GM23338 (cell line): ENCODE results near the gene UBASH3A. TPM values are rescaled to one million over a fixed set of nuclear protein-coding genes. Genes with fewer than 3 reads are reported as not detected.

Experiments
- ATAC-seq: fragments of 200-7000 bp; cut with Tn5 transposase; 3 replicates; pipeline ENCODE4 v1.9.1; 2020
- DNase-seq: peaks from one replicate; pipeline ENCODE4 v3.0.0-alpha.2; 2015; ENCODE audit warnings: low spot score
- H2AFZ ChIP-seq: fragments of 200-600 bp; sonication (generic); 2 replicates; pipeline ENCODE4 v1.8.0; 2016; ENCODE audit warnings: antibody characterized with exemption, mild to moderate bottlenecking, moderate library complexity
- H3F3A ChIP-seq: fragments of 200-600 bp; sonication (generic); replicated peaks from 2 replicates; pipeline ENCODE4 v1.8.0; 2017; ENCODE audit warnings: antibody characterized with exemption, mixed run types, low read depth
- H3K27ac ChIP-seq: fragments of 200-600 bp; sonication (generic); 2 replicates; pipeline ENCODE4 v1.6.1; 2016; ENCODE audit warnings: low read depth
- H3K27me3 ChIP-seq: fragments of 200-600 bp; sonication (generic); 2 replicates; pipeline ENCODE4 v1.8.0; 2016; ENCODE audit warnings: mild to moderate bottlenecking, mixed run types, moderate library complexity; ENCODE audit not compliant: insufficient read depth
- H3K36me3 ChIP-seq: fragments of 200-600 bp; sonication (generic); 2 replicates; pipeline ENCODE4 v1.8.0; 2016; ENCODE audit warnings: mild to moderate bottlenecking; ENCODE audit not compliant: insufficient read depth
- H3K4me1 ChIP-seq: fragments of 200-600 bp; sonication (generic); 2 replicates; pipeline ENCODE4 v1.8.0; 2016; ENCODE audit warnings: mild to moderate bottlenecking, moderate library complexity; ENCODE audit not compliant: insufficient read depth
- H3K4me2 ChIP-seq: fragments of 200-600 bp; sonication (generic); 2 replicates; pipeline ENCODE4 v1.7.1; 2017; ENCODE audit warnings: mixed run types
- H3K4me3 ChIP-seq: fragments of 200-600 bp; sonication (generic); 2 replicates; pipeline ENCODE4 v1.6.1; 2016; ENCODE audit warnings: mixed run types
- H3K79me2 ChIP-seq: fragments of 200-600 bp; sonication (generic); replicated peaks from 2 replicates; pipeline ENCODE4 v1.8.0; 2017; ENCODE audit warnings: mild to moderate bottlenecking; ENCODE audit not compliant: insufficient read depth
- H3K9me2 ChIP-seq: fragments of 200-600 bp; sonication (generic); 2 replicates; pipeline ENCODE4 v1.8.0; 2017; ENCODE audit not compliant: insufficient read depth
- H4K20me1 ChIP-seq: fragments of 200-600 bp; sonication (generic); replicated peaks from 2 replicates; pipeline ENCODE4 v1.8.0; 2017; ENCODE audit warnings: mild to moderate bottlenecking; ENCODE audit not compliant: insufficient read depth
- H3K27ac Mint-ChIP-seq: 2 replicates; pipeline ENCODE4 v1.8.0; 2020; ENCODE audit warnings: inconsistent platforms, mild to moderate bottlenecking, moderate library complexity, mixed read lengths
- H3K27me3 Mint-ChIP-seq: 3 replicates; pipeline ENCODE4 v1.8.0; 2022; ENCODE audit warnings: low read depth, mild to moderate bottlenecking, moderate library complexity, mixed read lengths, inconsistent platforms; ENCODE audit not compliant: insufficient read depth, poor library complexity
- H3K36me3 Mint-ChIP-seq: 3 replicates; pipeline ENCODE4 v1.8.0; 2021; ENCODE audit warnings: low read depth, mild to moderate bottlenecking, inconsistent platforms, moderate library complexity, mixed read lengths
- H3K4me1 Mint-ChIP-seq: 3 replicates; pipeline ENCODE4 v1.8.0; 2020; ENCODE audit warnings: mild to moderate bottlenecking, inconsistent platforms, mixed read lengths
- H3K4me3 Mint-ChIP-seq: 3 replicates; pipeline ENCODE4 v1.8.0; 2021; ENCODE audit warnings: moderate library complexity, mild to moderate bottlenecking, inconsistent platforms, mixed read lengths
- H3K9me3 Mint-ChIP-seq: 3 replicates; pipeline ENCODE4 v1.8.0; 2020; ENCODE audit warnings: moderate library complexity, mild to moderate bottlenecking, inconsistent platforms, mixed read lengths
- CREB1 ChIP-seq: fragments of 250-450 bp; sonication (Bioruptor Pico); IDR thresholded peaks from 2 replicates; pipeline ENCODE4 v1.5.0; 2020; ENCODE audit warnings: low read depth, mild to moderate bottlenecking, moderate library complexity
- CTCF ChIP-seq, 2 experiments: fragments of 200-600 bp in 1 of 2; sonication (generic) in 1 of 2; conservative IDR thresholded peaks; 2 replicates each; pipeline versions ENCODE4 v1.5.1 to v1.6.1; 2016 to 2017; ENCODE audit warnings: antibody characterized with exemption in 2 of 2, low read depth in 2 of 2, mild to moderate bottlenecking in 2 of 2, moderate library complexity in 1 of 2
- ETS1 ChIP-seq: IDR thresholded peaks from 2 replicates; pipeline ENCODE4 v1.6.1; 2016; ENCODE audit warnings: antibody characterized with exemption
- EZH2 ChIP-seq: fragments of 200-600 bp; sonication (generic); IDR thresholded peaks from one replicate; pipeline ENCODE4 v1.8.0; 2017; ENCODE audit warnings: antibody characterized with exemption, mild to moderate bottlenecking, low read depth; ENCODE audit not compliant: unreplicated experiment
- EZH2phosphoT487 ChIP-seq: fragments of 200-600 bp; sonication (generic); IDR thresholded peaks from one replicate; pipeline ENCODE4 v1.8.1; 2018; ENCODE audit warnings: antibody characterized with exemption; ENCODE audit not compliant: unreplicated experiment
- JUNB ChIP-seq: IDR thresholded peaks from one replicate; pipeline ENCODE4 v1.6.1; 2016; ENCODE audit warnings: antibody characterized with exemption; ENCODE audit not compliant: unreplicated experiment
- NANOG ChIP-seq: IDR thresholded peaks from 2 replicates; pipeline ENCODE4 v1.6.1; 2016; ENCODE audit warnings: antibody characterized with exemption, borderline replicate concordance
- POLR2AphosphoS5 ChIP-seq: IDR thresholded peaks from 2 replicates; pipeline ENCODE4 v1.6.1; 2016; ENCODE audit warnings: antibody characterized with exemption, low read depth
- REST ChIP-seq: IDR thresholded peaks from one replicate; pipeline ENCODE4 v1.6.1; 2018; ENCODE audit warnings: antibody characterized with exemption; ENCODE audit not compliant: unreplicated experiment
- STAT1 ChIP-seq: IDR thresholded peaks from one replicate; pipeline ENCODE4 v1.6.1; 2016; ENCODE audit warnings: antibody characterized with exemption; ENCODE audit not compliant: unreplicated experiment
- ZNF114 ChIP-seq: fragments of 250-450 bp; sonication (Bioruptor Pico); IDR thresholded peaks from 2 replicates; pipeline ENCODE4 v1.5.0; 2020; ENCODE audit warnings: mild to moderate bottlenecking, moderate library complexity
- ZNF331 ChIP-seq: fragments of 250-450 bp; sonication (Bioruptor Pico); IDR thresholded peaks from 2 replicates; pipeline ENCODE4 v1.5.0; 2020; ENCODE audit warnings: low read depth, mild to moderate bottlenecking, moderate library complexity
- ZNF462 ChIP-seq: fragments of 250-450 bp; sonication (Bioruptor Pico); IDR thresholded peaks from 2 replicates; pipeline ENCODE4 v1.5.0; 2020; ENCODE audit warnings: mild to moderate bottlenecking, moderate library complexity
- polyA plus RNA-seq: library from polyadenylated mRNA; unstranded; fragments of >200 nt; fragmentation: Nextera tagmentation; extraction: Ambion mirVana; gene quantifications from 2 replicates; pipeline ENCODE4 v1.2.1, GENCODE V29; 2016
- total RNA-seq: library from RNA; depleted of rRNA; stranded (reverse); fragments of >200 nt; shearing (Covaris generic); gene quantifications from 2 replicates; pipeline ENCODE4 v1.2.3, GENCODE V29; 2014

Gene UBASH3A
- total and polyA plus RNA-seq, 2 experiments from 2014 or later: not detected

- Histone ChIP-seq H3K27me3 (no peaks in the 10 kb centered on the region), H2AFZ (no peak overlapping the region), H4K20me1 (no peaks in the 10 kb centered on the region), H3F3A (no peaks in the 10 kb centered on the region), H3K79me2 (no peaks in the 10 kb centered on the region), H3K36me3 (no peaks in the 10 kb centered on the region), H3K4me2 (no peak overlapping the region), H3K27ac (no peak overlapping the region), H3K9me2 (peaks cover 5% of the 10 kb centered on the region; the same call in 1 of the 2 replicates), H3K4me1 (peaks cover 18% of the 10 kb centered on the region), H3K4me3 (no peak overlapping the region)
- peaks cover 43% of the 10 kb centered on the region for H3K4me1 Mint-ChIP-seq
- H3K27ac Mint-ChIP-seq: no peak overlapping the region
- no peak overlapping the region; the same call in 2 of the 3 replicates for H3K4me3 Mint-ChIP-seq
- H3K9me3 Mint-ChIP-seq: peaks cover 19% of the 10 kb centered on the region
- TF ChIP-seq EZH2phosphoT487 (no peak), POLR2AphosphoS5 (no peak), ZNF114 (CRISPR knock-in tag) (no peak), ZNF331 (CRISPR knock-in tag) (no peak), EZH2 (no peak), REST (no peak), NANOG (no peak), STAT1 (no peak), ETS1 (no peak), CREB1 (CRISPR knock-in tag) (no peak), ZNF462 (no peak), JUNB (no peak), CTCF (conservative IDR thresholded peaks at IDR 0.05; ENCODE audit: low read depth in 2 of 2) (no peak)
- ATAC-seq (no peak), DNase-seq (no peak)
- peaks cover 11% of the 10 kb centered on the region for H3K27me3 Mint-ChIP-seq
- peaks cover 7% of the 10 kb centered on the region; the same call in 2 of the 3 replicates for H3K36me3 Mint-ChIP-seq
Measured at GRCh38 chr21:42461185-42461520, 57.5 kb downstream of the UBASH3A start.
